OCI-M1 (cell line): ENCODE measurements around the gene CAMK2N1.

Experiments used
- DNase-seq: peaks from one replicate; lab custom pipeline; 2025; lab: John Stamatoyannopoulos, UW

The CAMK2N1 gene

DNA sequence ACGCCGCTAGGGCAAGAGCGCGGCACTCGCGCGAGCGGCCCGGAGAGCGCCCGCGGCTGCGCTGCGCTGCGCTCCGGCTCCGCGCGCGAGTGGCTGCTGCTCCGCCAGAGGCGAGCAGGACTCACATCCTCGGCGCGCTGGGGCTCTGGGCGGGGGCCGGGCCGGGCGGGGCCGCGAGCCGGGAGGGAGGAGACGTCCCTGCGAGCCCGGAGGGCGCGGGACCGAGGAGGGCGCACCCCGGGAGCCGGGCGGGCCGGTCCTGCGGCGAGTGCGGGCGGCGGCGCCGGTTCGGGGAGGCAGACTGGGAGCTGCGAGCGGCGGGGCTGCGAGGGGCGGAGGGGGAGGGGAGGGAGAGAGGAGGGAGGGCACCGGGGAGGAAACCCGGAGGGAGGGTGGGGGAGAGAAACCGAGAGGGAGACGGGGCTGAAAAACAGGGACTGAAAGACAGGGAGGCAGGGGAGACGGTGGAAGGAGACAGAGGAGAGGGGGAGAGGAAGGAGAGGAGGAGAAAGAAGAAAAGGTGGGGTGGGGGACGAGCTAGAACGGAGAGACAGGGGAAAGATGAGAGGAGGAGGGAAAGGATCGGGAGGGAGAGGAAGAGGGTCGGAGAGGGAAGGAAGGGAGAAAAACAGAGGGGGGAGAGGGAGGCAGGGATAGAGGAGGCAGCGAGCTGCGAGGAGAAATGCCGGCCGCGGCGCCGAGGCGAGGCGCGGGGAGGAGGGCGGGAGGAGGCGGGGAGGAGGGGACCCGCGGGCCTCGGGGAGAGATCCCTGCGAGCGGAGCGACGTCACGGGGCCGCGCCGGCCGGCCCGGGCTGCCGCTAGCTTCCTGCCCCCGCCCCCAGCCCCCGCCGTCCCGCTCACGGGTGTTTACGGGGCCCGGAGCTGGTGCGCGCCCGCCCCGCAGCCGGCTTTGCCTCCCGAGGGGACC, at the start of gene CAMK2N1:
TSS of gene CAMK2N1 (minus strand) at position 684 of the 930 bp plus-strand sequence. CDS start 831 bp downstream, outside the sequence.
- DNase-seq, result no peak

DNA sequence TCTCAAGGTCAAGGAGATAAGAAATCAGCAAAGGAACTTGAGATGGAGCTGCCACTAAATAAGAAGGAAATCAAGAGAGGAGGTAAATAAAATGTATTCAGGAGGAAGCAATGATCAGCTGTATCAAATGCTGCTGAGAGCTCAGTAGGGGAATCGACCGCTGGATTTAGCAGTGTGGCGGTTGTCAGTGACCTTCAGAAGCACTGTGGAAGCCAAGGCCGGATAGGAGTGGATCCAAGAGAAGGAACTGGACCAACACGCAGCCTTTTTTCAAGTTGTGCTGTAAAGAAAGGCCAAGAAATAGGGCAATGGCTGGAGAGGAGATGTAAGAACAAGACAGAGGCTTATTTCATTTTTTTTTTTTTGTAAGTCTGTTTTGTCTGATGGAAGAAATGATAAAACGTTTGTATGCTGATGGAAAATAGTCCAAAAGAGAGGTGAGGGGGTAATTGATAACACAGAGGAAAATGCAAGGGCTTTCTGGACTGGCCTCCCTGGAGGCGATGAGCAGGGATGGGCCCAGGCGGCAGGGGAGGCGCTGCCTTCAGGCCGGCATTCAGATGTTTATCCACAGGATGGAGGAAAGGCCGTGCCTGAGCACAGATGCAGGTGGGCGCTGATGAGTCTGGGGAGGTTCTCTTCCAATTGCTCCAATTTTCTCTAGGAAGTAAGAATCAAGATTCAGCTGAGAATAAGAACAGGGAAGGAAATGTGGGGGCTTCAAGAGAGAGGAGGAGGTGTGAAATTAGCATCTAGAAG, 48.8 kb upstream of the CAMK2N1 start:
- no peak for DNase-seq

DNA sequence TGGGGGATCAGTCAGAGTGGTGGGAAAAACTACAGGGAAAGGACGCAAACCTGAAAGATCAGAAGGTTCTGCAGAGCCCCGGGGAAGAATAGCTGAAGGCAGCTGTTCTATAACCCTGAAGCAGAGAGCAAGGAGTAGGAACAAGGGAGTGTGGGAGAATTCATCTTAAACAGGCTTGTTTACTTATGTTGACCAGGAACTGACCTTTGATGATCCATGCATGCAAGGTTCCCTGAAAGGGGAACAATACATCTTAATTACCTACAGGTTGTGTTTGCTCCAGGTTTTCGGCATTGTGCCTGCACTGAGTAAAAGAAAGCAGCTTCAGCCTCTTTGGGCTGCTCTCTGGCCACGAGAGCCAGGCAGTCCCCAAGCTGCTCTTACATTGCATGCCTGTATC, 47.6 kb upstream of the CAMK2N1 start:
- DNase-seq, result no peak

- no peak for DNase-seq
These were observed 44.9 kb upstream of the CAMK2N1 start for GRCh38 chr1:20530901-20531300.

GRCh38 chr1:20530306-20530705, 44.3 kb upstream of the CAMK2N1 start:
- peak; percentile 48 for DNase-seq

- no peak for DNase-seq
These were observed 42.2 kb upstream of the CAMK2N1 start for GRCh38 chr1:20528221-20528620.

DNA sequence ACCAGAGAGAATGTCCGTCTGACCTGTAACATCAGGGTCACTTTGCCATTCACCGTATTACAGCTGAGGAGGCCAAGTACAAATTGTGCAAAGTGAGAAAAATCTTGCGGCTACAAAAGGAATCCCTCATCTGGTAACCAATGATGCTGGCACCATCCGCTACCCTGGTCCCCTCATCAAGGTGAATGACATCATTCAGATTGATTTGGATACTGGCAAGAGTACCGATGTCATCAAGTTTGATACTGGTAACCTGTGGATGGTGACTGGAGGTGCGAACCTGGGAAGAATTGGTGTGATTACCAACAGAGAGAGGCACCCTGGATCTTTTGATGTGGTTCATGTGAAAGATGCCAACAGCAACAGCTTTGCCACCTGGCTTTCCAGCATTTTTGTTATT, 40.3 kb upstream of the CAMK2N1 start:
- no peak for DNase-seq

DNA sequence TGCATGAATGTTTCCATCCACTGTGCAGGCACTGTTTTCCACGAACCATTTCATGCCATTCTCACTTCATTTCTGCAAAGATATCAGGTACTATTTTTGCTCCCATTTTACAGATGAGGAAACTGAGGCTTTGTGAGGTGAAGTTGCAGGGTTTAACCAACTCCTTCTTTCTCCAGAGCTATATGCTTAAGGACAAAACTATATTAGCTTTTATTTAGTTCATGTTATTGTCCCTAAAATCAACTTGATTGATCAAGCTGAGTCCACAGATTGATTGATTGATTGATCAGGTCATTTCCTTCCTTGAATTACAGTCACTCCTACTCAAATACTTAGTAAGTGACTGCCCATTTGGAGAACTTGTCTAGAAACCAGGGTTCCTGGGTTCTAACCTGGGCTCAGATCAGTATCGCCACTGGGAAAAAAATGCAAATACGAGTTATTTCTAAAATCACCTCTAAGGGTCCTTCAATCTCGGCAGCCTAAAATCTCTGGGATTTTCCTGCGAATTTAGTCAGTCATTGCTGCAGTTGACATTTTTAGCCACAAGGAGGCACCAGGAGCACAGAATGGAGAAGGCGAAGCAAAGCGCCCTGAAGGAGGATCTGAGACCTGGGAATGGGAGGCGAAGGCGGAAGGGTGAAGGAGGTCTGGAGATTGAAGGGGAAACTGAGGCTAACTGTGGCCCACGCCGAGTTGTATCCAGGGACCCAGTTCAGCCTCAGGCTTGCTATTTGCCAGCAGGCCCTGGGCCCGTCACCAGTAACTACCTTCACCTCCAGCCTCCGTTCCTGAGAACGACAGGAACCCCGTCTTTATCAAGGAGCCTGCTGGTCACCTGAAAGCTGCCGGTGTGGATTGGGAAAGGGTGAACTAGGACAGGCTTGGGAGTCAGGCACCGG, 36.2 kb upstream of the CAMK2N1 start:
- DNase-seq, result peak; percentile 89

GRCh38 chr1:20519609-20520262, 33.7 kb upstream of the CAMK2N1 start:
- peak; percentile 65 for DNase-seq

DNA sequence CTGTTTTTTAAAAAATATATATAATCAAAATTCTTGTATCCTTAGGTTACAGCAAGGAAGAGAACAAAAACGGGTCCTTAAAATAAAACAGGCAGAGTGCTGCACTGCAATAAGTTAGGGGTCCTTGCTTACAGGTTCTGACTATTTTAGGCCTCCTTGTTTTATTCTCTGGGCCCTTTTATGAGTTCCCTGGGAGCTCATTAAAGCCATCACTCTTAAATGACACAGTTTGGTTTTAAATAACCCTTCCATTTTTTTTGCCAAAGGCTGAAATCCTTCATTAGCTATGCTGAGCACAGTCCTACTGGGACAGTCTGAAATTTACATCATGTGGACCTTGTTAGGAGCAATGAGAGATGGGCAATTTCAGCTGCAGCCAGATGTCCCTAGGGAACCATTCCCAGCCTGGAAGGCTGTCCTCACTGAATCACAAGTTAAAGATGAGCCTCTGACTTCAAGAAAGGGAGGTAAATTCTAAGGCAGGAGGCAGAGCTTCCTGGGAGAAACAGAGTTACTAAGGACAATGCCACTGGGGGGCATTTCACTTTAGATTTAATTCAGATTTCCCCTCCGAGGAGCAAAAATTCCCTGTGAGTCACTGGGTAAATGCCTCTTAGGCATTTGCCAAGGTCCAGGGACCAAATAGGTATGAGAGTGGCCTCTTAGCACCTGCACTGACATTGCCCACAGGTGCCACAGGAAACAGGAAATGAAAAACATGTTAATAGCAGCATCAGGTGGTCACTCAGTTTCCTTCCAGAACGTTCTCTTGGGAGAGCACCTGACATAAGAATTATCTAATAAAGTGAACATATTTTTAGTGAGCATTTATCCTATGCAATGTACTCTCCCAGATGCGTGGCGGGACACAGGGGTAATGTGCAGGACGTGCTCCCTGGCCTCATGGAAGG, 25.8 kb upstream of the CAMK2N1 start:
- no peak for DNase-seq

GRCh38 chr1:20508411-20508771, 22.4 kb upstream of the CAMK2N1 start:
- DNase-seq, result no peak

DNA sequence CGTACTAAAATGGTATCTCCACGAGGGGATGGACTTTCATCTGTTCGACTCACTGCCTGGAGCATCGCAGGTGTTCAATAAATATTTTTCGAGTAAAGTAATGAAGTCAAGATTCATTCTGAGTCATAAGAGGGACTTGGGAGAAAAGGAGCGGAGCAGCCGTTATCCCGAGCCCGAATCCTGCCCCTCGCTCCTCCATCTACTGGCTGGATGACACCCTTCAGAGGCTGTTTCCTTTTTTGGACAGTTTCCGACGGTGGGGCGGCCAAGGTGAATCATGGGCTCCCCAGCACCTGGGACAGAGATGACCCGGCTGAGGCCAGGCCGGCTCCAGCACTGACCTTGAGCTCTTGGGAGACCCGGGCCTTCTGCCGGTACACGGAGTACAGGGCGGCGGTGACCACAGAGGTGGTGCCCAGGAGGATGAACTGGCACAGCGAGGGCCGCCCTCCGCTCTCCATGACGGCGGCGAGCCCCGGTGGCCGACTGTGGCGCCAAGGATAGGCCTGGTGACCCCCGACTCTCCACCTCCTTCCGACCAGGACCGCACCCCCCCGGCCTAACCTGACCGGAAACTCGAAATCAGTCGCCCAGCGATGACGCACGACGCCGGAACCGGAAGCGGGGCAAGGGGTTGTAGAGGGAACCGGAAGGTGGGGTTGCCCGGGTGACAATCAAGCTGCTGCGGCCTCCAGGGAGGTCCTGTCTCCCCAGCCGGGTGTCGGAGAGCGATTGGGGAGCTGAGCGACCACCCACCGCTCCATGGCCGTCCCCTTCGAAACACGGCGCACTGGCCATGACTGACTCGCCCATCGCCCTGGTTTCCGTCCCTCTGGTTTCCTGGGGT, 21.8 kb upstream of the CAMK2N1 start, which contains the start of gene MUL1:
TSS of gene MUL1 (minus strand) at position 588 of the 847 bp plus-strand sequence. CDS start at position 461, 127 bp downstream.
- DNase-seq, result peak; percentile 95

- no peak for DNase-seq
These were observed 21.2 kb upstream of the CAMK2N1 start for GRCh38 chr1:20507248-20507563.

- no peak for DNase-seq
These were observed 19.5 kb upstream of the CAMK2N1 start for GRCh38 chr1:20505488-20505887.

- no peak for DNase-seq
These were observed 14.7 kb upstream of the CAMK2N1 start for GRCh38 chr1:20500716-20501115.

DNA sequence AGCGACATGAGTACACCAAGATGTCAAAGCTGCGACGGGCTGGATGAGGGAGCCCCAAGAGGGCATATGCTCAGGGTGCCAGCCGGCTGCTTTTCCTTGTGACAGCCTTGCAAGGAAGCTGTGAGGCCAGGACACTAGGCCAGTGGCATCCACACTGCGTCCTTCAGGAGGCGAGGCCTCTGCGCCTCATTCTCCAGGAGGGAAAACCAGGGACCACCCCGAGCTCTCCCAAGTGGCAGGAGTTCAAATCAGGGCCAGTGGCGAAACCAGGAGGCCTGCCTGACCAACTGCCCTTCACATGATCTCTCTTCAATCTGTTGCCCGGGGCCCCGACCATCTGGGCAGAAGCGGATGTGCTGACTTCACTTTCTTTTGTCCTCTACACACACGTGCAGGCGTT, 13.7 kb upstream of the CAMK2N1 start:
- DNase-seq, result no peak

DNA sequence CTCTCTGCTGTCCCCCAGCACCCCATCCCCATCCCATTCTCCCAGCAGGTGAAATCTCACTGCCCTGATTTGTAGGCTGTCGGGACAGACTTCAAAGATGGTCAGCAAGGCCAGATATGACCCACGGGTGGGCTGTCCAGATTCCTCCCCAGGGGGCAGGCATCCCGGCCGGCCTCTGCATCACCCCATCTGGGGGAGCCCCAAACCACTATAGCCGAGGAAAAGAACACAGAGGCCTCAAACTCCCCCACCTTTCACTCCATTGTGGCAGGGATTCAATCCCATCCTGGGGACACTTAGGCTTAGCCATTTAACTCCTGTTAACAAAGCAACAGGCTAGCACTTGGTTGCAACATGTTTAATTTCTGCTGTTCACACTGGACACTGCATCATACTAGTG, 13.1 kb upstream of the CAMK2N1 start:
- no peak for DNase-seq

- DNase-seq, result no peak
These were observed 12.1 kb upstream of the CAMK2N1 start for GRCh38 chr1:20498116-20498515.

GRCh38 chr1:20497506-20497905, 11.5 kb upstream of the CAMK2N1 start:
- DNase-seq, result peak; percentile 31
